Stomach (tissue), 9 donors: ENCODE measurements around the gene RNASEH1. TPM values are rescaled to one million over a fixed set of nuclear protein-coding genes. Genes with fewer than 3 reads are reported as not detected.
A peak's percentile ranks its signal among the peaks of the same experiment; 100 is the strongest.

ENCODE experiments used
- DNase-seq, 2 donors: peaks; one replicate each; pipeline versions ENCODE4 v3.0.0 to v3.0.0-alpha.2; 2013 to 2019
- H3K27ac ChIP-seq, 5 donors: fragments of 200-600 bp in 4 of 5; sonication (generic) in 4 of 5; one replicate each; pipeline ENCODE4 v1.5.1; 2013 to 2019; ENCODE audit warnings: mild to moderate bottlenecking in 1 of 5, moderate library complexity in 1 of 5
- H3K27me3 ChIP-seq, 3 donors: fragments of 200-600 bp; sonication (generic); one replicate each; pipeline ENCODE4 v1.5.1; 2017 to 2019; ENCODE audit warnings: mixed run types in 1 of 3
- H3K36me3 ChIP-seq, 4 donors: fragments of 200-600 bp; sonication (generic); 1 replicate in 3 of 4; 2 replicates in 1 of 4; pipeline ENCODE4 v1.5.1; 2016 to 2019
- H3K4me1 ChIP-seq, 4 donors: fragments of 200-600 bp; sonication (generic); one replicate each; pipeline ENCODE4 v1.5.1; 2016 to 2019
- H3K4me3 ChIP-seq, 4 donors: fragments of 200-600 bp; sonication (generic) in 3 of 4; one replicate each; pipeline ENCODE4 v1.5.1; 2016 to 2019; ENCODE audit warnings: mild to moderate bottlenecking in 1 of 4
- H3K9me3 ChIP-seq, 4 donors: fragments of 200-600 bp; sonication (generic); one replicate each; pipeline ENCODE4 v1.5.1; 2016 to 2019
- EP300 ChIP-seq: sonication (generic); formaldehyde crosslinking; IDR thresholded peaks from one replicate; pipeline ENCODE4 v1.6.1; 2017; ENCODE audit warnings: antibody characterized with exemption
- POLR2A ChIP-seq, 4 donors: fragments of 450-650 bp; IDR thresholded peaks; one replicate each; pipeline ENCODE4 v1.6.1; 2016; ENCODE audit warnings: antibody characterized with exemption in 4 of 4, control low read depth in 2 of 4, mild to moderate bottlenecking in 1 of 4, moderate library complexity in 1 of 4
- POLR2AphosphoS5 ChIP-seq, 3 donors: sonication (generic); formaldehyde crosslinking; IDR thresholded peaks; one replicate each; pipeline ENCODE4 v1.6.1; 2016; ENCODE audit warnings: antibody characterized with exemption in 3 of 3
- WGBS, 5 donors: extraction: QIAGEN DNeasy Blood & Tissue Kit in 3 of 5; methylation state at CpG; one replicate each; pipeline versions ENCODE4 v1.1.5 to v1.1.7; 2013 to 2018; 5-methylcytosine and 5-hydroxymethylcytosine counted together
- intact Hi-C: fragments of 100-400 bp; cut with DNase I; formaldehyde crosslinking; loops from one replicate; pipeline ENCODE4 v1.15.1; 2023; ENCODE audit warnings: low total_unique reads
- polyA plus RNA-seq, 3 donors: library from polyadenylated mRNA; stranded (reverse); fragments of 200-250 nt; gene quantifications; one replicate each; pipeline ENCODE4 v1.2.3, GENCODE V29; 2013
- total RNA-seq, 5 donors: library from RNA; depleted of rRNA; stranded (reverse); fragments of >200 nt; gene quantifications; one replicate each; pipeline versions ENCODE4 v1.1.0 to v1.2.3, GENCODE V29; 2014 to 2016
- TF ChIP-seq, protein P1 (sequence below), 7 experiments: fragments of 450-650 bp in 4 of 7; fragments of 200-600 bp in 3 of 7; sonication (generic) in 3 of 7; IDR thresholded peaks; one replicate each; pipeline ENCODE4 v1.5.1; 2016 to 2019; ENCODE audit warnings: antibody characterized with exemption in 7 of 7, control low read depth in 2 of 7, mild to moderate bottlenecking in 1 of 7
- donor health status: healthy with polysubstance abuse.
- donor health status: Bipolar disorder and iron deficiency.
- donor health status: healthy.

RNASEH1 gene
- total and polyA plus RNA-seq, 8 donors, result 1.7 to 32.1 (median 10.8) TPM

DNA sequence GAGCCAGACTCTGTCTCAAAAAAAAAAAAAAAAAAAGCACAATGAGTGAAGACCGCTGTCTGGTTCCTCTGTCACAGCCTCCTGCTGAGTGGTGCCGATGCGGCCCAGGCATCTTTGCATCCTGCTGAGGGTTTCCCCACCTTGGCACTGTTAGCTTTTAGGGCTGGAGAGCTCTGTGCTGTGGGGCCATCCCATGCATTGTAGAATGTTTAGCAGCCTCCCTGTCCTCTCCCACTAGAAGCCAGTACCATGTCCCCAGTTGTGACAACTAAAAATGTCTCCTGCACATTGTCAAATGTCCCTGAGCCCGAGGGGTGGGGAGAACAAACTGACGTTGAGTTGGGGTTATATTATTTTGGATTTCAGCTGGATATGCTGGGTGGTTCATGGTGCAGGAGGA, 28.9 kb upstream of the RNASEH1 start:
- TF ChIP-seq POLR2A (IDR thresholded peaks at IDR 0.05) (no peak), POLR2AphosphoS5 (IDR thresholded peaks at IDR 0.05) (no peak), EP300 (no peak)
- TF ChIP-seq, protein P1, sequence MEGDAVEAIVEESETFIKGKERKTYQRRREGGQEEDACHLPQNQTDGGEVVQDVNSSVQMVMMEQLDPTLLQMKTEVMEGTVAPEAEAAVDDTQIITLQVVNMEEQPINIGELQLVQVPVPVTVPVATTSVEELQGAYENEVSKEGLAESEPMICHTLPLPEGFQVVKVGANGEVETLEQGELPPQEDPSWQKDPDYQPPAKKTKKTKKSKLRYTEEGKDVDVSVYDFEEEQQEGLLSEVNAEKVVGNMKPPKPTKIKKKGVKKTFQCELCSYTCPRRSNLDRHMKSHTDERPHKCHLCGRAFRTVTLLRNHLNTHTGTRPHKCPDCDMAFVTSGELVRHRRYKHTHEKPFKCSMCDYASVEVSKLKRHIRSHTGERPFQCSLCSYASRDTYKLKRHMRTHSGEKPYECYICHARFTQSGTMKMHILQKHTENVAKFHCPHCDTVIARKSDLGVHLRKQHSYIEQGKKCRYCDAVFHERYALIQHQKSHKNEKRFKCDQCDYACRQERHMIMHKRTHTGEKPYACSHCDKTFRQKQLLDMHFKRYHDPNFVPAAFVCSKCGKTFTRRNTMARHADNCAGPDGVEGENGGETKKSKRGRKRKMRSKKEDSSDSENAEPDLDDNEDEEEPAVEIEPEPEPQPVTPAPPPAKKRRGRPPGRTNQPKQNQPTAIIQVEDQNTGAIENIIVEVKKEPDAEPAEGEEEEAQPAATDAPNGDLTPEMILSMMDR (IDR thresholded peaks at IDR 0.05), result no peak
- peaks cover 10 to 22% (median 21%) of the 10 kb centered on the region in 4 donors for H3K36me3 ChIP-seq
- WGBS, 5 donors, result 74 to 81% (median 79%) methylated on average over 5 of the region's 5 CpGs
- intact Hi-C loops, result no loop called here
- H3K27me3 ChIP-seq, result no peaks in the 10 kb centered on the region
- no peak for DNase-seq
- no peak overlapping the region for H3K4me3 ChIP-seq
- H3K9me3 ChIP-seq, result no peaks in the 10 kb centered on the region
- H3K27ac ChIP-seq, result peak overlapping the region in 3 of 5 donors; percentile 25 to 38 (median 34)
- peaks cover 19 to 39% (median 21%) of the 10 kb centered on the region in 4 donors for H3K4me1 ChIP-seq

DNA sequence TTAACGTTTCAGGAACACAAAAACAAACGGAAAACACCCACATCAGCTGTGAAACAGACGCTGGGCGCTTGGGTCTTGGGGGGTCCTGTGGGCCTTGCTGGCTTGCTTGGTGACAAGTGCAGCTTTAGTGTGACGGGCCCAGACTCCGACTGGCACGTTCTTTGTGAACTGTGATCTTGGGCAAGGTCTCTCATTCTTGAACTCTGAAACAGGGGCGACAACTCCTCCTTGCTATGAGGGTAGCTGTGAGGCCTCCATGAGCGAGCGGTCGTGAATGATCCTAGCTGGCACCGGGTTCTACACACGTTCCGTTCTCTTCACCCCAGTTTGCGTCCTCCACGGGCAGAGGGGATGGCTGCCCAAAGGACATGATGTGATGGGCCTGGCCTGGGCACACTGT, 28.1 kb upstream of the RNASEH1 start:
- intact Hi-C loops, result no loop called here
- Histone ChIP-seq H3K9me3 (no peaks in the 10 kb centered on the region), H3K4me1 (peaks cover 19 to 43% (median 21%) of the 10 kb centered on the region in 4 donors), H3K27ac (peak overlapping the region; percentile 39 to 86 (median 80)), H3K4me3 (no peak overlapping the region), H3K27me3 (no peaks in the 10 kb centered on the region), H3K36me3 (peaks cover 15 to 30% (median 29%) of the 10 kb centered on the region in 4 donors)
- WGBS, 5 donors, result 76 to 82% (median 79%) methylated on average over 16 of the region's 16 CpGs
- no peak for TF ChIP-seq POLR2AphosphoS5 (IDR thresholded peaks at IDR 0.05)
- TF ChIP-seq, protein P1 (IDR thresholded peaks at IDR 0.05), result no peak
- DNase-seq, result no peak

DNA sequence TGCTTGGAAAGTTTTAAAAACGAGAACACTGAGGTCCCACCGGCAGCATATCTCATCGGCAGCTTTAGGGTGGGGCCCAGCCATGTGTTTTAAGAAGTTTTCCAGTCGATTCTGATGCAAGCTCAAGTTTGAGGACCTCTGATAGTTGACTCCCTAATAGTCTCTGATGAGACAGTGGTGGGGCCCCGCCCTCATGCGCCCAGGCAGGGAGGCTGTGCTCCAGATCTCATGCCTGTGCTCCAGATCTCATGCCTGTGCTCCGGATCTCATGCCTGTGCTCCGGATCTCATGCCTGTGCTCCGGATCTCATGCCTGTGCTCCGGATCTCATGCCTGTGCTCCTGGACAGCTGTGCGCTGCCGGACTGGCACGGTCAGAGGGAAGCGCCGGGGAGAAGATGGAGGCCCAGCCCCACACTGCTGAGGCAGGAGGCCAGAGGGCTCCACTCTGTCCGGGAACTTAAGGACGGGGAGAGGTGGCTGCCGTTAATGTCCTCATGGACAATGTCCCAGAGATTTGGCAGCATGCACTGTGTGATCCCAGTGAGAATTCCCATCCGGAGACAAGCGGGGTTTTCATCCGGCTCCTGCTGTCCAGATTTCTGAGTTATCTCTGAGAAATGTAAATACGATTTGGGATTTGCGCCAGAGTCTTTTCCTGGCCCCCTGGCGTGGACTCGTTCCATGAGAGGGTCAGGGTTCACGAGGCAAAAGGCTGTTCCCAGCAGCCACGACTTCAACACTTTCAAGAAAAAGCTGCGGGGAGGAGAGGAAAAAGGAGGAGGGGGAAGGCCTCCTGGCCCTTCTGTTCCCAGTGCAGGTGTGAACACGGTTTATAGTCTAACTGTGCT, 27.4 kb upstream of the RNASEH1 start:
- no peaks in the 10 kb centered on the region for H3K9me3 ChIP-seq
- H3K36me3 ChIP-seq, result peaks cover 22 to 37% (median 36%) of the 10 kb centered on the region in 4 donors
- H3K27ac ChIP-seq, result peak overlapping the region; percentile 58 to 86 (median 80)
- DNase-seq, result peak; percentile 54 to 85
- TF ChIP-seq POLR2A (IDR thresholded peaks at IDR 0.05), result no peak
- TF ChIP-seq, protein P1 (IDR thresholded peaks at IDR 0.05), result no peak
- peak; percentile 21 to 74 (median 47) for TF ChIP-seq POLR2AphosphoS5 (IDR thresholded peaks at IDR 0.05)
- peak; percentile 28 for TF ChIP-seq EP300
- no peaks in the 10 kb centered on the region for H3K27me3 ChIP-seq
- H3K4me3 ChIP-seq, result peak overlapping the region in 2 of 4 donors; percentile 15 to 19
- intact Hi-C loops, result no loop called here
- H3K4me1 ChIP-seq, result peaks cover 19 to 47% (median 22%) of the 10 kb centered on the region in 4 donors
- 19 to 34% (median 26%) methylated on average over 26 to 29 of the region's 29 CpGs for WGBS, 5 donors

DNA sequence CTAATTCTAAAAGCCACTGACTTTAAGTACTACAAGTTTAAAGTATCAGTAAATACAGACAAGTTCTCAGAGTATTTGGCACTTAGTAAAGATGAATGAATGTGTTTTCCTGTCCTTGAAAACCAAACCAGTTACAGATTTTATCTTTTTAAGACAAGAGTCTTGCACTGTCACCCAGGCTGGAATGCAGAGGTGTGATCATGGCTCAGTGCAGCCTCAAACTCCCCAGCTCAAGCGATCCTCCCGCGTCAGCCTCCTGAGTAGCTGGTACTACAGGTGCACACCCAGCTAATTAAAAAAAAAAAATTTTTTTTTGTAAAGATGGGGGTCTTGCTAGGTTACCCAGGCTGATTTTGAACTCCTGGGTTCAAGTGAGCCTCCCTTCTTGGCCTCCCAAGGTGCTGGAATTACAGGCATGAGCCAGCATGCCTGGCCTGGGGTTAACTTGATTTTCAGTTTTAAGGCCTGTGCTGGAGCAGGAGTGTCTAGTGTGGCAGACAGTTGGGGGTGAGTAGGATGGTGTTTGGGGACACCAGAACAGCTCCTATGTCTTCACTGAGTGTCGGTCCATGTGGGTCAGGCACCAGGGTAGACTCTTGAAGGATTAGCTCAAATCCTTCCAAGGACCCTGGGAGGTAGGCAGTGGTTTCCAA, 26.6 kb upstream of the RNASEH1 start:
- Histone ChIP-seq H3K4me1 (peaks cover 19 to 55% (median 25%) of the 10 kb centered on the region in 4 donors), H3K9me3 (no peaks in the 10 kb centered on the region), H3K27me3 (no peaks in the 10 kb centered on the region), H3K36me3 (peaks cover 29 to 45% (median 44%) of the 10 kb centered on the region in 4 donors), H3K4me3 (peak overlapping the region in 1 of 4 donors; percentile 19), H3K27ac (peak overlapping the region; percentile 58 to 86 (median 80))
- WGBS, 5 donors, result 46 to 80% (median 62%) methylated on average over 3 to 4 of the region's 4 CpGs
- intact Hi-C loops, result no loop called here
- TF ChIP-seq POLR2A (IDR thresholded peaks at IDR 0.05) (no peak), POLR2AphosphoS5 (IDR thresholded peaks at IDR 0.05) (no peak), EP300 (no peak)
- TF ChIP-seq, protein P1 (IDR thresholded peaks at IDR 0.05), result no peak
- no peak for DNase-seq
